Measurements from ENCODE around the gene CFAP61.

DNA sequence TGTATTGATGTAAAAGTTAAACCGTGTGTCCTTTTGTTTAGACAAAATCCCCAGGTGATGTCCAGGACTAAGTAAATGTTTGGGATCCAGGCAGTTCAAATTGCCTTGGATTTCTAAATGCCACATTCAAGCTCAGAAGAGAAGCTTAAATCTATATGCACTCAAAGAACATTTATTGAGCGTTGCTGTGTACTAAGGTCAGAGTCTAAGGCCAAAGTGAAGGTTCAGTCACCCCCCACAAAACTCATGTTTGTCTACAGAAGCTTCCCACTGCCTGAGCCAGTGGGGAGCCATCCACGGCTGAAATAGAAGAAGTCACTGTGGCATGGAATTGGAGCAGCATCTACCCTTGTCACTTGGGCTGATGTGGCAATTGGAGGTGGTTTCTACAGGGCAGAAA lies 244.8 kb downstream of the CFAP61 start:
- TF ChIP-seq, protein P1, sequence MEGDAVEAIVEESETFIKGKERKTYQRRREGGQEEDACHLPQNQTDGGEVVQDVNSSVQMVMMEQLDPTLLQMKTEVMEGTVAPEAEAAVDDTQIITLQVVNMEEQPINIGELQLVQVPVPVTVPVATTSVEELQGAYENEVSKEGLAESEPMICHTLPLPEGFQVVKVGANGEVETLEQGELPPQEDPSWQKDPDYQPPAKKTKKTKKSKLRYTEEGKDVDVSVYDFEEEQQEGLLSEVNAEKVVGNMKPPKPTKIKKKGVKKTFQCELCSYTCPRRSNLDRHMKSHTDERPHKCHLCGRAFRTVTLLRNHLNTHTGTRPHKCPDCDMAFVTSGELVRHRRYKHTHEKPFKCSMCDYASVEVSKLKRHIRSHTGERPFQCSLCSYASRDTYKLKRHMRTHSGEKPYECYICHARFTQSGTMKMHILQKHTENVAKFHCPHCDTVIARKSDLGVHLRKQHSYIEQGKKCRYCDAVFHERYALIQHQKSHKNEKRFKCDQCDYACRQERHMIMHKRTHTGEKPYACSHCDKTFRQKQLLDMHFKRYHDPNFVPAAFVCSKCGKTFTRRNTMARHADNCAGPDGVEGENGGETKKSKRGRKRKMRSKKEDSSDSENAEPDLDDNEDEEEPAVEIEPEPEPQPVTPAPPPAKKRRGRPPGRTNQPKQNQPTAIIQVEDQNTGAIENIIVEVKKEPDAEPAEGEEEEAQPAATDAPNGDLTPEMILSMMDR (IDR thresholded peaks at IDR 0.05) = no peak
- no peak for TF ChIP-seq POLR2A (IDR thresholded peaks at IDR 0.05)
